HCT116 (cell line): ENCODE data around the gene DIS3L2.
"Not testable (repeated sequence)": the region's sequence is repeated elsewhere in the genome, so short reads cannot be mapped to it uniquely, and the experiment has no call there.

Source experiments
- EZH2 ChIP-seq: fragments of 200-600 bp; sonication (generic); IDR thresholded peaks from 2 replicates; pipeline ENCODE4 v1.6.1; 2017; ENCODE audit warnings: antibody characterized with exemption, mixed run types
- EZH2phosphoT487 ChIP-seq: fragments of 200-600 bp; IDR thresholded peaks from 2 replicates; pipeline ENCODE4 v1.6.1; 2018; ENCODE audit warnings: antibody characterized with exemption, borderline replicate concordance
- JUND ChIP-seq: IDR thresholded peaks from 2 replicates; pipeline ENCODE4 v1.6.1; 2012
- POLR2A ChIP-seq: IDR thresholded peaks from 2 replicates; pipeline ENCODE4 v1.7.0; 2011; ENCODE audit warnings: borderline replicate concordance; ENCODE audit not compliant: insufficient read depth, insufficient read length; ENCODE audit errors: extremely low read depth
- REST ChIP-seq: IDR thresholded peaks from 2 replicates; pipeline ENCODE4 v1.6.1; 2012; ENCODE audit warnings: low read depth
- SP1 ChIP-seq: IDR thresholded peaks from 2 replicates; pipeline ENCODE4 v1.6.1; 2012; ENCODE audit warnings: low read depth
- YY1 ChIP-seq: IDR thresholded peaks from 2 replicates; pipeline ENCODE4 v1.6.1; 2011; ENCODE audit warnings: low read length, low read depth, moderate library complexity, mild to moderate bottlenecking; ENCODE audit not compliant: insufficient replicate concordance; ENCODE audit errors: extremely low read depth
- TF ChIP-seq, protein P1 (sequence below), 3 experiments: fragments of 200-600 bp in 1 of 3; sonication (generic) in 1 of 3; IDR thresholded peaks in 2 of 3; conservative IDR thresholded peaks in 1 of 3; 2 replicates each; pipeline ENCODE4 v1.5.1; 2012 to 2017; ENCODE audit warnings: low read depth in 2 of 3, low read length in 2 of 3, antibody characterized with exemption in 1 of 3, borderline replicate concordance in 1 of 3, control low read depth in 1 of 3, mild to moderate bottlenecking in 1 of 3, mixed read lengths in 1 of 3, mixed run types in 1 of 3, moderate library complexity in 1 of 3; ENCODE audit not compliant: insufficient read depth in 1 of 3
- TF ChIP-seq, protein P2 (sequence below): IDR thresholded peaks from 2 replicates; pipeline ENCODE4 v1.6.1; 2011; ENCODE audit warnings: mild to moderate bottlenecking, low read length, moderate library complexity; ENCODE audit not compliant: insufficient replicate concordance; ENCODE audit errors: extremely low read depth

DNA sequence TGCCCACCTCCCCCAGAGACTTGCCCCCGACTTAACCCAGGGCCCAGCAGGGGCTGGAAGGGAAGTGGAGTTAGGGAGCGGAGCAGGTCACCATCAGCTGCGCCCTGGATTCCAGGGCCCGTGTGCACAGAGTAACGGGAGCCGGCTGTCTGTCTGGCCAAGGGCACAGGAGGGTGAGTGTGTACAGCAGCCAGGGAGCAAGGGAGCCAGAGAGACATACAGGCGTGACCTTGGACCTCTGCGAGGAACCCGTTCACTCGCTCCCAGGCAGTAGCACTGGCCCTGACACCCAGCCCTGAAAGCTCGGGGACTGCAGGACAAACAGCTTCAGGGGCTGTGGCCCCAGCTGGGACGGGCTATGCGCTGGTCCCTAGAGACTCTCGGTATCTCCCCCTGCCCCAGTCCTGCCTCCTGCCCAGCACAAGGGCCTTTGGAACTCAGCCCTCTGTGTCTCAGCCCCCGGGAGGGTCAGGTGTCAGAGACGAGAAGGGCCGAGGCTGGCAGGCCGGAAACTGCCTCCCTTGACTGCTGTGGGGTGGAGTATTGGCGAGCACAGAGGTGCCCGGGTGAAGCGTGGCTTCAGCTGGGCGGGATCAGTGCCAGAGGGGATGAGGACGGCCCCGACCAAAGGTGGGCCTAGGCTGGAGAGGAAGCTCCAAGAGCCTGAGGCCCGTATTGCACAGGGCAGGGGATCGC is 370.9 kb downstream of the DIS3L2 start:
- TF ChIP-seq YY1, POLR2A, EZH2phosphoT487, REST, EZH2, SP1, JUND: not testable (repeated sequence)
- TF ChIP-seq, protein P1, sequence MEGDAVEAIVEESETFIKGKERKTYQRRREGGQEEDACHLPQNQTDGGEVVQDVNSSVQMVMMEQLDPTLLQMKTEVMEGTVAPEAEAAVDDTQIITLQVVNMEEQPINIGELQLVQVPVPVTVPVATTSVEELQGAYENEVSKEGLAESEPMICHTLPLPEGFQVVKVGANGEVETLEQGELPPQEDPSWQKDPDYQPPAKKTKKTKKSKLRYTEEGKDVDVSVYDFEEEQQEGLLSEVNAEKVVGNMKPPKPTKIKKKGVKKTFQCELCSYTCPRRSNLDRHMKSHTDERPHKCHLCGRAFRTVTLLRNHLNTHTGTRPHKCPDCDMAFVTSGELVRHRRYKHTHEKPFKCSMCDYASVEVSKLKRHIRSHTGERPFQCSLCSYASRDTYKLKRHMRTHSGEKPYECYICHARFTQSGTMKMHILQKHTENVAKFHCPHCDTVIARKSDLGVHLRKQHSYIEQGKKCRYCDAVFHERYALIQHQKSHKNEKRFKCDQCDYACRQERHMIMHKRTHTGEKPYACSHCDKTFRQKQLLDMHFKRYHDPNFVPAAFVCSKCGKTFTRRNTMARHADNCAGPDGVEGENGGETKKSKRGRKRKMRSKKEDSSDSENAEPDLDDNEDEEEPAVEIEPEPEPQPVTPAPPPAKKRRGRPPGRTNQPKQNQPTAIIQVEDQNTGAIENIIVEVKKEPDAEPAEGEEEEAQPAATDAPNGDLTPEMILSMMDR (IDR thresholded peaks at IDR 0.05 in 2 of 3, conservative IDR thresholded peaks at IDR 0.05 in 1 of 3; ENCODE audit: borderline replicate concordance in 1 of 3, insufficient read depth in 1 of 3, low read depth in 2 of 3, low read length in 2 of 3): not testable (repeated sequence)
- TF ChIP-seq, protein P2, sequence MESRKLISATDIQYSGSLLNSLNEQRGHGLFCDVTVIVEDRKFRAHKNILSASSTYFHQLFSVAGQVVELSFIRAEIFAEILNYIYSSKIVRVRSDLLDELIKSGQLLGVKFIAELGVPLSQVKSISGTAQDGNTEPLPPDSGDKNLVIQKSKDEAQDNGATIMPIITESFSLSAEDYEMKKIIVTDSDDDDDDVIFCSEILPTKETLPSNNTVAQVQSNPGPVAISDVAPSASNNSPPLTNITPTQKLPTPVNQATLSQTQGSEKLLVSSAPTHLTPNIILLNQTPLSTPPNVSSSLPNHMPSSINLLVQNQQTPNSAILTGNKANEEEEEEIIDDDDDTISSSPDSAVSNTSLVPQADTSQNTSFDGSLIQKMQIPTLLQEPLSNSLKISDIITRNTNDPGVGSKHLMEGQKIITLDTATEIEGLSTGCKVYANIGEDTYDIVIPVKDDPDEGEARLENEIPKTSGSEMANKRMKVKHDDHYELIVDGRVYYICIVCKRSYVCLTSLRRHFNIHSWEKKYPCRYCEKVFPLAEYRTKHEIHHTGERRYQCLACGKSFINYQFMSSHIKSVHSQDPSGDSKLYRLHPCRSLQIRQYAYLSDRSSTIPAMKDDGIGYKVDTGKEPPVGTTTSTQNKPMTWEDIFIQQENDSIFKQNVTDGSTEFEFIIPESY: not testable (repeated sequence)
